Esophagus muscularis mucosa (tissue), 4 donors: ENCODE data around the gene ARHGAP8. TPM values are rescaled to one million over a fixed set of nuclear protein-coding genes. Genes with fewer than 3 reads are reported as not detected.

Source experiments
- DNase-seq: peaks from one replicate; pipeline ENCODE4 v3.0.0-alpha.2; 2017; ENCODE audit errors: extremely low spot score
- H3K27ac ChIP-seq, 4 donors: fragments of 200-600 bp; sonication (generic); replicated peaks in 1 of 4; 1 replicate in 3 of 4; 2 replicates in 1 of 4; pipeline ENCODE4 v1.5.1; 2016 to 2019; ENCODE audit warnings: mild to moderate bottlenecking in 1 of 4
- H3K27me3 ChIP-seq, 4 donors: fragments of 200-600 bp; sonication (generic); one replicate each; pipeline versions ENCODE4 v1.5.1 to v1.6.0; 2016 to 2019
- H3K36me3 ChIP-seq, 4 donors: fragments of 200-600 bp; sonication (generic); one replicate each; pipeline ENCODE4 v1.5.1; 2016 to 2019
- H3K4me1 ChIP-seq, 4 donors: fragments of 200-600 bp; sonication (generic); one replicate each; pipeline ENCODE4 v1.5.1; 2016 to 2019
- H3K4me3 ChIP-seq, 4 donors: fragments of 200-600 bp; sonication (generic); 1 replicate in 2 of 4; 2 replicates in 2 of 4; pipeline ENCODE4 v1.5.1; 2016 to 2019; ENCODE audit warnings: mild to moderate bottlenecking in 4 of 4, moderate library complexity in 1 of 4
- H3K9me3 ChIP-seq, 4 donors: fragments of 200-600 bp; sonication (generic); 1 replicate in 3 of 4; 2 replicates in 1 of 4; pipeline ENCODE4 v1.5.1; 2016 to 2019
- EP300 ChIP-seq: sonication (generic); formaldehyde crosslinking; IDR thresholded peaks from one replicate; pipeline ENCODE4 v1.6.1; 2017; ENCODE audit warnings: antibody characterized with exemption
- POLR2A ChIP-seq: fragments of 450-650 bp; IDR thresholded peaks from one replicate; pipeline ENCODE4 v1.6.1; 2017; ENCODE audit warnings: antibody characterized with exemption, moderate library complexity, mild to moderate bottlenecking, low read depth
- POLR2AphosphoS5 ChIP-seq, 2 donors: sonication (generic); formaldehyde crosslinking; IDR thresholded peaks; one replicate each; pipeline ENCODE4 v1.6.1; 2017; ENCODE audit warnings: antibody characterized with exemption in 2 of 2
- WGBS: methylation state at CpG from one replicate; pipeline ENCODE4 v1.1.5; 2018; 5-methylcytosine and 5-hydroxymethylcytosine counted together
- intact Hi-C: fragments of 100-400 bp; cut with DNase I; formaldehyde crosslinking; loops from one replicate; pipeline ENCODE4 v1.15.1; 2023
- total RNA-seq, 4 donors: library from RNA; depleted of rRNA; stranded (reverse); fragments of >200 nt; gene quantifications; one replicate each; pipeline versions ENCODE4 v1.1.0 to v1.2.1, GENCODE V29; 2016
- TF ChIP-seq, protein P1 (sequence below), 3 experiments: fragments of 200-600 bp in 2 of 3; fragments of 450-650 bp in 1 of 3; sonication (generic) in 2 of 3; IDR thresholded peaks; one replicate each; pipeline ENCODE4 v1.5.1; 2017 to 2019; ENCODE audit warnings: antibody characterized with exemption in 3 of 3, mild to moderate bottlenecking in 2 of 3, moderate library complexity in 1 of 3

ARHGAP8 gene
- total RNA-seq, 4 donors from 2014 or later: 0.33 to 0.58 TPM; not detected in 2

DNA sequence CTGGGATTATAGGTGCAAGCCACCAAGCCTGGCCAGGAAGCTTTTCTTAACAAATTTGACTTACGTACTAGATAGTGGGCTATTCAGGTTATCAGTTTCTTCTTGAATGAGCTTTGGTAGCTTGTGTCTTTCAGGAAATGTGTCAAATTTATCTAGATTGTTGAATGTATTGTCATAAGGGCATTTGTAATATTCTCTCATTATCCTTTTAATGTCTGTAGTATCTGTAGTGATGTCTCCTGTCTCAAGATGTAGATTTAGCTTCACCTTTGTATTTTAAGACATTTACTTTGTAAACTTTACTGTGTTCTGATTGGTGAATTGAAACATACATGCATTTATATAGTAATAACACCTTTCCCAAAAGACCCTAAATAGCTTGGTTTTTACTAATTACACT lies 20.7 kb downstream of the ARHGAP8 start:
- intact Hi-C loops: no loop called here
- H3K4me3 ChIP-seq: no peak overlapping the region
- no peaks in the 10 kb centered on the region for H3K4me1 ChIP-seq
- no peaks in the 10 kb centered on the region for H3K36me3 ChIP-seq
- peaks cover 0 to 25% (median 0%) of the 10 kb centered on the region in 4 donors for H3K27me3 ChIP-seq
- DNase-seq: no peak
- no peak overlapping the region for H3K27ac ChIP-seq
- TF ChIP-seq, protein P1, sequence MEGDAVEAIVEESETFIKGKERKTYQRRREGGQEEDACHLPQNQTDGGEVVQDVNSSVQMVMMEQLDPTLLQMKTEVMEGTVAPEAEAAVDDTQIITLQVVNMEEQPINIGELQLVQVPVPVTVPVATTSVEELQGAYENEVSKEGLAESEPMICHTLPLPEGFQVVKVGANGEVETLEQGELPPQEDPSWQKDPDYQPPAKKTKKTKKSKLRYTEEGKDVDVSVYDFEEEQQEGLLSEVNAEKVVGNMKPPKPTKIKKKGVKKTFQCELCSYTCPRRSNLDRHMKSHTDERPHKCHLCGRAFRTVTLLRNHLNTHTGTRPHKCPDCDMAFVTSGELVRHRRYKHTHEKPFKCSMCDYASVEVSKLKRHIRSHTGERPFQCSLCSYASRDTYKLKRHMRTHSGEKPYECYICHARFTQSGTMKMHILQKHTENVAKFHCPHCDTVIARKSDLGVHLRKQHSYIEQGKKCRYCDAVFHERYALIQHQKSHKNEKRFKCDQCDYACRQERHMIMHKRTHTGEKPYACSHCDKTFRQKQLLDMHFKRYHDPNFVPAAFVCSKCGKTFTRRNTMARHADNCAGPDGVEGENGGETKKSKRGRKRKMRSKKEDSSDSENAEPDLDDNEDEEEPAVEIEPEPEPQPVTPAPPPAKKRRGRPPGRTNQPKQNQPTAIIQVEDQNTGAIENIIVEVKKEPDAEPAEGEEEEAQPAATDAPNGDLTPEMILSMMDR (IDR thresholded peaks at IDR 0.05): no peak
- TF ChIP-seq POLR2AphosphoS5 (IDR thresholded peaks at IDR 0.05) (no peak), POLR2A (no peak)
- WGBS: 100% methylated on average over 1 of the region's 1 CpG
- H3K9me3 ChIP-seq: peaks cover 0 to 20% (median 17%) of the 10 kb centered on the region in 4 donors

DNA sequence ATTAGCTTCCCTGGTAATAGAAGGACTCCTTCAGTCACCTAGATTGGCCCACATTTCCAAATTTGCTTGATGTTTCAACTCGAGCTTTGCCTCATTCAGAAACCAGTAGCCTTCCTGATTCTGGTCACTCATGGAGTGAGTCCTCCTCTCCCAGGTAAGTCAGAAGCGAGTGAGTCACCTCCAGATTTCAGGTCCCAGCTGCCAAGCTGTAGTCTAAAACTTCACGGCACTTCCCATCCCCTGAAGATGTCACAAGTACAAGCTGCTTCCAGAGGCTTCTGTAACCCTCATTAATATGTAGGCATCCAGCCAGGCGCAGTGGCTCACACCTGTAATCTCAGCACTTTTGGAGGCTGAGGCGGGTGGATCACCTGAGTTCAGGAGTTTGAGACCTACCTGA lies 23.5 kb downstream of the ARHGAP8 start:
- DNase-seq: no peak
- no peak for TF ChIP-seq POLR2AphosphoS5 (IDR thresholded peaks at IDR 0.05)
- TF ChIP-seq, protein P1 (IDR thresholded peaks at IDR 0.05): no peak
- no peak for TF ChIP-seq POLR2A
- H3K36me3 ChIP-seq: no peaks in the 10 kb centered on the region
- 93% methylated on average over 5 of the region's 5 CpGs for WGBS
- peaks cover 0 to 37% (median 0%) of the 10 kb centered on the region in 4 donors for H3K27me3 ChIP-seq
- H3K4me1 ChIP-seq: no peaks in the 10 kb centered on the region
- H3K27ac ChIP-seq: no peak overlapping the region
- no peak overlapping the region for H3K4me3 ChIP-seq
- H3K9me3 ChIP-seq: peaks cover 0 to 20% (median 17%) of the 10 kb centered on the region in 4 donors
- intact Hi-C loops: no loop called here

DNA sequence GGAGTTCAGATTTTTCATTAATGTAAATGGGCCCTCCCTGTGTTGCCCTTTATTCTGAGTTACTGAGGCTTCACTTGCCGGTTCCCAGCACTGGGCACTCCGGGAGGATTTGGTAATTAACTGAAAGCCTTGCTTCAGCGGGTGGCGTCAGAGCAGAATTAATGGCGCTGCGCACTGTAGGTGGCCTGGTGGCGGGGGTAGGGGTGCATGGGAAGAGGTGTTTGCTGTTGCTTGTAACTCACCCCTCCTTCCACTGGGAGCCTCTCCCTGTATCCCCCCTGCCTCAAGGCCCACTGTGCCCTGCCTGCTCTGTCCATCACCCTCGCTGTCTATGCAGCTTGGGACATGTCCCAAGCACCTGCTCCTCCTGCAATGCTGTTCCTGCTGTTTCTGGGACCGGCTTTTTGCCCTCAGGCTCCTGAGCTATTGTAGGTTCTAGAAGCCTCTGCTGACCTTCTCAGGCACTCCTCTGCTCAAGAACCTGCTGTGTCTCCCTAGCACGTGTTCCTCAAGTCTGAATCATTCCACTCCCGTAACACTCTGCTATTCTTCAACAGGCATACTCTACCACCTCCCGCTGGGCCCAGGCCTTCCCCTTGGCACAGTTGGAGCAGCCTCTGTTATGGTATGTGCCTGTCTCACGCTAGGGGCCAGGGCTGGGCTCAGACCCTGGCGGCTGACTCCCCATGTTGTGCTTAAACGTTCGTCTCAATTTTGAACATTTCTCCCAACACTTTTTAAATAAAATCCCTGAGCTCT lies 24.4 kb downstream of the ARHGAP8 start:
- Histone ChIP-seq H3K36me3 (no peaks in the 10 kb centered on the region), H3K4me3 (no peak overlapping the region), H3K27me3 (peaks cover 0 to 42% (median 0%) of the 10 kb centered on the region in 4 donors), H3K9me3 (peaks cover 0 to 20% (median 17%) of the 10 kb centered on the region in 4 donors), H3K4me1 (no peaks in the 10 kb centered on the region), H3K27ac (no peak overlapping the region)
- WGBS: 79% methylated on average over 15 of the region's 16 CpGs
- no peak for TF ChIP-seq POLR2A
- TF ChIP-seq, protein P1 (IDR thresholded peaks at IDR 0.05): no peak
- no peak for TF ChIP-seq POLR2AphosphoS5 (IDR thresholded peaks at IDR 0.05)
- TF ChIP-seq EP300: no peak
- DNase-seq: no peak
- intact Hi-C loops: no loop called here

DNA sequence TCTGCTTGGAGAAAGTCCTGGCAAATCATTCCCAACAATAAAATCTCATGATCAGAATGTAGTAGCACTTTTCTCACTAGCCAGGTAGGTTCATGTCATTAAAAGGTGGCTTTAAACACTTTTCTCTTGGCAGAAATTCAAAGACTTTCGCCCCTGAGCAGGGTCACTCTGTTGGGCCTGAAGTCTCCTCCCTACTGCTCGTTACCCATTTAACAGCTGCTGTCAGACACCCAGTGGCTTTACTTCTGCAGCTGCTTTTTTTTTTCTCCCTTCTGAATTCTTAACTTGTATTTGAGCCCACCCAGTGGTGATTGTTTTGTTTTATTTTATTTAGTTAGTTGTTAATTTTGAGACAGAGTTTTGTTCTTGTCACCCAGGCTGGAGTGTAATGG lies 25.0 kb downstream of the ARHGAP8 start:
- Histone ChIP-seq H3K4me1 (no peaks in the 10 kb centered on the region), H3K9me3 (peaks cover 0 to 19% (median 16%) of the 10 kb centered on the region in 4 donors), H3K27me3 (peaks cover 0 to 47% (median 0%) of the 10 kb centered on the region in 4 donors), H3K4me3 (no peak overlapping the region), H3K36me3 (no peaks in the 10 kb centered on the region), H3K27ac (no peak overlapping the region)
- intact Hi-C loops: no loop called here
- TF ChIP-seq POLR2A: no peak
- TF ChIP-seq POLR2AphosphoS5 (IDR thresholded peaks at IDR 0.05): no peak
- TF ChIP-seq, protein P1 (IDR thresholded peaks at IDR 0.05): no peak
- no peak for TF ChIP-seq EP300
- no peak for DNase-seq
- 74% methylated on average over 2 of the region's 2 CpGs for WGBS
